IMR-90 (cell line): ENCODE results near the gene LTN1. TPM values are rescaled to one million over a fixed set of nuclear protein-coding genes. Genes with fewer than 3 reads are reported as not detected.

Source experiments
- ATAC-seq: fragments of 200-7000 bp; cut with Tn5 transposase; 2 replicates; pipeline ENCODE4 v1.9.1; 2020; ENCODE audit warnings: low read depth, mild to moderate bottlenecking, moderate library complexity
- BruUV-seq: library from RNA; stranded (reverse); fragments of 400-500 nt; replicated peaks from 2 replicates; lab custom pipeline; 2021; lab: Mats Ljungman, UMichigan
- CTCF ChIA-PET: fragments of 300-600 bp; formaldehyde crosslinking; extraction: SDS; loops from one replicate; lab custom pipeline; 2021; ENCODE audit warnings: antibody characterized with exemption; lab: Yijun Ruan, JAX
- POLR2A ChIA-PET: fragments of 300-600 bp; sonication (Branson Sonifier 250); formaldehyde crosslinking; loops from one replicate; lab custom pipeline; 2022; ENCODE audit warnings: antibody characterized with exemption; ENCODE audit not compliant: unreplicated experiment; lab: Charles Lee
- DNase-seq: peaks from one replicate; pipeline ENCODE4 v3.0.0; 2013
- H2AFZ ChIP-seq: replicated peaks from 2 replicates; pipeline ENCODE3; 2013; ENCODE audit warnings: low read length, mild to moderate bottlenecking; ENCODE audit not compliant: poor library complexity
- H2AK5ac ChIP-seq: 2 replicates; pipeline ENCODE4 v1.6.1; 2013; ENCODE audit warnings: low read depth, low read length, inconsistent platforms
- H2AK9ac ChIP-seq: replicated peaks from 2 replicates; pipeline ENCODE3; 2013; ENCODE audit warnings: mild to moderate bottlenecking, low read depth, low read length, moderate library complexity; ENCODE audit not compliant: poor library complexity
- H2BK120ac ChIP-seq: 2 replicates; pipeline ENCODE4 v1.6.1; 2013; ENCODE audit warnings: low read depth, low read length, inconsistent platforms
- H2BK15ac ChIP-seq: 3 replicates; pipeline ENCODE4 v1.6.1; 2013; ENCODE audit warnings: low read depth, low read length, inconsistent platforms
- H2BK20ac ChIP-seq: 2 replicates; pipeline ENCODE4 v1.6.1; 2013; ENCODE audit warnings: low read depth, mild to moderate bottlenecking, inconsistent platforms, low read length, moderate library complexity
- H2BK5ac ChIP-seq: 2 replicates; pipeline ENCODE4 v1.6.1; 2013; ENCODE audit warnings: mild to moderate bottlenecking, low read depth, low read length, inconsistent platforms; ENCODE audit not compliant: poor library complexity, severe bottlenecking
- H3K14ac ChIP-seq: replicated peaks from 2 replicates; pipeline ENCODE4 v1.6.1; 2013; ENCODE audit warnings: low read depth, low read length, inconsistent platforms
- H3K18ac ChIP-seq: 2 replicates; pipeline ENCODE4 v1.6.1; 2013; ENCODE audit warnings: low read depth, low read length, control low read depth
- H3K23ac ChIP-seq: 2 replicates; pipeline ENCODE4 v1.6.1; 2013; ENCODE audit warnings: low read depth, low read length, inconsistent platforms
- H3K27ac ChIP-seq: 2 replicates; pipeline ENCODE4 v1.5.1; 2013; ENCODE audit warnings: mild to moderate bottlenecking, control low read depth, low read length; ENCODE audit not compliant: insufficient read depth
- H3K27me3 ChIP-seq: 2 replicates; pipeline ENCODE4 v1.6.1; 2013; ENCODE audit warnings: low read length; ENCODE audit not compliant: control insufficient read depth, insufficient read depth
- H3K36me3 ChIP-seq: 2 replicates; pipeline ENCODE4 v1.6.1; 2013; ENCODE audit warnings: low read length, mixed read lengths; ENCODE audit not compliant: control insufficient read depth, insufficient read depth
- H3K4ac ChIP-seq: 2 replicates; pipeline ENCODE4 v1.6.1; 2013; ENCODE audit warnings: low read depth, low read length, inconsistent platforms
- H3K4me1 ChIP-seq: 2 replicates; pipeline ENCODE4 v1.6.1; 2013; ENCODE audit warnings: low read length, mixed read lengths; ENCODE audit not compliant: control insufficient read depth, insufficient read depth
- H3K4me2 ChIP-seq: 2 replicates; pipeline ENCODE4 v1.6.1; 2013; ENCODE audit warnings: low read depth, mild to moderate bottlenecking, control low read depth, low read length, moderate library complexity
- H3K4me3 ChIP-seq: 2 replicates; pipeline ENCODE4 v1.5.1; 2013; ENCODE audit warnings: low read depth, mild to moderate bottlenecking, control low read depth, low read length, moderate library complexity; ENCODE audit not compliant: insufficient read depth
- H3K56ac ChIP-seq: 2 replicates; pipeline ENCODE4 v1.6.1; 2013; ENCODE audit warnings: low read length, inconsistent platforms; ENCODE audit not compliant: insufficient read depth; ENCODE audit errors: extremely low read depth
- H3K79me1 ChIP-seq, 2 experiments: 2 replicates each; pipeline ENCODE4 v1.6.1; 2013; ENCODE audit warnings: low read length in 2 of 2, inconsistent platforms in 1 of 2, low read depth in 1 of 2
- H3K9ac ChIP-seq: 2 replicates; pipeline ENCODE4 v1.6.1; 2013; ENCODE audit warnings: low read depth, low read length, control low read depth
- H3K9me1 ChIP-seq: 2 replicates; pipeline ENCODE4 v1.6.1; 2013; ENCODE audit warnings: low read length, inconsistent platforms; ENCODE audit not compliant: insufficient read depth
- H3K9me3 ChIP-seq: 2 replicates; pipeline ENCODE4 v1.6.1; 2013; ENCODE audit warnings: low read length; ENCODE audit not compliant: control insufficient read depth, insufficient read depth
- H4K20me1 ChIP-seq: 2 replicates; pipeline ENCODE4 v1.6.1; 2013; ENCODE audit warnings: low read length, inconsistent platforms; ENCODE audit not compliant: insufficient read depth
- H4K5ac ChIP-seq: 2 replicates; pipeline ENCODE4 v1.6.1; 2013; ENCODE audit warnings: mild to moderate bottlenecking, low read depth, low read length, control low read depth
- H4K8ac ChIP-seq, 2 experiments: 2 replicates each; pipeline ENCODE4 v1.6.1; 2013; ENCODE audit warnings: low read depth in 2 of 2, low read length in 2 of 2, control low read depth in 1 of 2, inconsistent platforms in 1 of 2
- H4K91ac ChIP-seq: 2 replicates; pipeline ENCODE4 v1.6.1; 2013; ENCODE audit warnings: low read depth, low read length, inconsistent platforms; ENCODE audit not compliant: insufficient read depth
- NFE2L2 ChIP-seq: fragments of 150-350 bp; IDR thresholded peaks from 2 replicates; pipeline ENCODE4 v1.6.1; 2016; ENCODE audit warnings: low read depth, mild to moderate bottlenecking, low read length
- RFX5 ChIP-seq: IDR thresholded peaks from 2 replicates; pipeline ENCODE4 v1.8.0; 2012; ENCODE audit warnings: low read depth, mild to moderate bottlenecking, low read length, moderate library complexity
- SMC3 ChIP-seq: fragments of 150-350 bp; IDR thresholded peaks from 2 replicates; pipeline ENCODE4 v1.6.1; 2016; ENCODE audit warnings: low read depth, mild to moderate bottlenecking, antibody characterized with exemption, low read length, moderate library complexity
- WGBS, 2 experiments: methylation state at CpG; one replicate each; pipeline versions ENCODE4 v1.1.5 to v1.1.7; 2013; ENCODE audit warnings: missing lambda C conversion rate in 2 of 2; ENCODE audit not compliant: insufficient read length in 1 of 2; ENCODE audit errors: extremely low coverage in 2 of 2; 5-methylcytosine and 5-hydroxymethylcytosine counted together
- dilution Hi-C: fragments of 300-500 bp; cut with HindIII; formaldehyde crosslinking; loops from one replicate; pipeline ENCODE4 v1.14.3; 2018; ENCODE audit warnings: low sequenced_read_pairs; ENCODE audit not compliant: unreplicated experiment
- in situ Hi-C: fragments of 300-500 bp; cut with MboI; formaldehyde crosslinking; loops from 3 replicates; pipeline ENCODE4 v1.14.3; 2019; ENCODE audit warnings: low sequenced_read_pairs, inconsistent platforms, mixed read lengths
- intact Hi-C: fragments of 100-400 bp; cut with micrococcal nuclease; formaldehyde crosslinking; loops from 2 replicates; pipeline ENCODE4 v1.10.0; 2022
- polyA plus RNA-seq, 3 experiments: library from polyadenylated mRNA; depleted of rRNA; stranded (reverse); fragments of >200 nt; gene quantifications; 2 replicates each; pipeline ENCODE4 v1.2.3, GENCODE V29; 2012; ENCODE audit warnings: low replicate concordance in 1 of 3
- total RNA-seq: library from RNA; depleted of rRNA; stranded (reverse); fragments of >200 nt; gene quantifications from 2 replicates; pipeline ENCODE4 v1.2.3, GENCODE V29; 2012
- TF ChIP-seq, protein P1 (sequence below): conservative IDR thresholded peaks from 2 replicates; pipeline ENCODE4 v1.5.1; 2012; ENCODE audit warnings: mild to moderate bottlenecking, low read depth, low read length, improper control_type of control experiment
- TF ChIP-seq, protein P2 (sequence below): fragments of 150-350 bp; IDR thresholded peaks from 2 replicates; pipeline ENCODE4 v1.6.1; 2016; ENCODE audit warnings: low read depth, mild to moderate bottlenecking, low read length, moderate library complexity, borderline replicate concordance

LTN1 gene
- total and polyA plus RNA-seq, 2 of the 4 experiments (the other 2 are of a cell fraction), result 6.7 to 35.5 TPM

DNA sequence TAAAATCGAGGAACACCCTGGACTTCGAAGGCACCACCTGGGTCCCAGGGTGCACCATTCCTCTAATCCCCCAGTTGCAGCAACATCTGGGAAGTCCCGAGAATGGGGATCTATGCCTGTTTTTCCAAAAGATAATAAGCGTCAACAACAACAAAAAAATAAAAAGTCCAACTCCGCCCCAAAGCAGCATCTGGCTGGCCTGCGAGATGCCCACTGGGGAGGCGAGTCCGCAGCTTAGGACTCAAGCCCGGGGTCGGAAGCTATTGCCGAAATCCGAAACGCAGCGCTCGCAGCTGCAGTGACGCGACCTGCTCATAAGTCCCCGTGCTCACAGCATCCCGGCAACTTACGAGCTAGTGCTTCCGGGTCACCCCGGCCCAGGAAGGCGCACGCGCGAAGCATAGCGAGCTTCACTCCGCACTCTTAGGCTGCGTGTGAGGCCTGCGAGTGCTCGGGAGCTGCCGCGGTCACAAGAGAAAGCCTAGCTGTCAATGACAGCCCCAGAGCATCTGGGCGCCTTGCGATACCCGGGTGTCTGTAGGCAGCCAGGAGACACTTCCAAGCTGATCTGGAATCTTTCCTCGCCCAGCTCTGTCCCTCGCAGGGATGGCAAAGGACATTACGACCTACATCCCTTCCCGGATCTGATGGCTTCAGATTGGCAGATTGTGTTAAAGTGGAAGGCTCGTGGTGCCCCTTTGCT lies 9.9 kb upstream of the LTN1 start (continued):
- TF ChIP-seq NFE2L2, result no peak
- TF ChIP-seq RFX5, result no peak

DNA sequence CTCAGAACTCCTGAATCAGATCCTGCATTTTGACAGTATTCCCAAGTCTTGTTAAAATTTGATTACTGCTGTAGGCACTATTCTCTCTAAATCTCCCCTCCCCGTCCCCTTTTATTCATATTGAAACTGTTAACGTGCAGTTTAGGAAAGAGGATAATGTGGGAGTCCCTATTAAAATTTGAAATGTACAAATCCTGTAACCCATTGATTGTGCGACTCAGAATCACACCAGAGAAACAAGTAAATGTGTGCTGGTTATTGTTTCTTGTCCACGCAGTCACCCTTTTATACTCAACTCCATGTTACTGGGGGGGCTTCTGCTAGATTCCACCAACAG lies 584 bp upstream of the LTN1 start:
- dilution Hi-C loops, result no loop called here
- intact Hi-C loops, result no loop called here
- no TSS peak for BruUV-seq

More for the DNA sequence above, 584 bp upstream of the LTN1 start:
- ChIA-PET CTCF (no interaction called here), POLR2A (interaction anchor here (0.6 to 1.1 kb wide), 2 partner anchors 9 to 367 kb away, joined by 3 to 5 read pairs; no protein-coding TSS in a partner anchor)
- Histone ChIP-seq H4K5ac (peak overlapping the region; percentile 78; the same call in 1 of the 2 replicates), H4K91ac (peak overlapping the region; percentile 84), H3K4me2 (peak overlapping the region; percentile 84), H4K8ac (peak overlapping the region; percentile 21 to 94), H2AFZ (peak overlapping the region; percentile 98), H3K27me3 (no peaks in the 10 kb centered on the region), H2BK20ac (no peak overlapping the region), H2BK15ac (peak overlapping the region; percentile 80; the same call in 2 of the 3 replicates), H3K79me1 (peaks cover 9 to 29% of the 10 kb centered on the region in 2 experiments; a peak in 3 of 4 replicates), H3K23ac (no peak overlapping the region; the same call in 1 of the 2 replicates), H4K20me1 (peaks cover 2% of the 10 kb centered on the region; the same call in 1 of the 2 replicates), H3K18ac (no peak overlapping the region), H3K9me1 (peaks cover 5% of the 10 kb centered on the region), H3K9me3 (no peaks in the 10 kb centered on the region), H3K4me1 (0 out of 2 replicates have a peak, but pooled peaks cover 2% of the 10 kb centered on the region), H3K27ac (no peak overlapping the region; the same call in 1 of the 2 replicates), H3K14ac (peak overlapping the region; percentile 45), H3K9ac (peak overlapping the region; percentile 49; the same call in 1 of the 2 replicates), H2AK9ac (no peak overlapping the region), H3K4ac (peak overlapping the region; percentile 74), H2BK5ac (peak overlapping the region; percentile 41), H3K36me3 (no peaks in the 10 kb centered on the region), H2AK5ac (peak overlapping the region; percentile 46), H2BK120ac (no peak overlapping the region; the same call in 1 of the 2 replicates), H3K4me3 (peak overlapping the region; percentile 42; the same call in 1 of the 2 replicates), H3K56ac (peak overlapping the region; percentile 36; the same call in 1 of the 2 replicates)
- TF ChIP-seq, protein P1, sequence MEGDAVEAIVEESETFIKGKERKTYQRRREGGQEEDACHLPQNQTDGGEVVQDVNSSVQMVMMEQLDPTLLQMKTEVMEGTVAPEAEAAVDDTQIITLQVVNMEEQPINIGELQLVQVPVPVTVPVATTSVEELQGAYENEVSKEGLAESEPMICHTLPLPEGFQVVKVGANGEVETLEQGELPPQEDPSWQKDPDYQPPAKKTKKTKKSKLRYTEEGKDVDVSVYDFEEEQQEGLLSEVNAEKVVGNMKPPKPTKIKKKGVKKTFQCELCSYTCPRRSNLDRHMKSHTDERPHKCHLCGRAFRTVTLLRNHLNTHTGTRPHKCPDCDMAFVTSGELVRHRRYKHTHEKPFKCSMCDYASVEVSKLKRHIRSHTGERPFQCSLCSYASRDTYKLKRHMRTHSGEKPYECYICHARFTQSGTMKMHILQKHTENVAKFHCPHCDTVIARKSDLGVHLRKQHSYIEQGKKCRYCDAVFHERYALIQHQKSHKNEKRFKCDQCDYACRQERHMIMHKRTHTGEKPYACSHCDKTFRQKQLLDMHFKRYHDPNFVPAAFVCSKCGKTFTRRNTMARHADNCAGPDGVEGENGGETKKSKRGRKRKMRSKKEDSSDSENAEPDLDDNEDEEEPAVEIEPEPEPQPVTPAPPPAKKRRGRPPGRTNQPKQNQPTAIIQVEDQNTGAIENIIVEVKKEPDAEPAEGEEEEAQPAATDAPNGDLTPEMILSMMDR, result no peak
- TF ChIP-seq, protein P2, sequence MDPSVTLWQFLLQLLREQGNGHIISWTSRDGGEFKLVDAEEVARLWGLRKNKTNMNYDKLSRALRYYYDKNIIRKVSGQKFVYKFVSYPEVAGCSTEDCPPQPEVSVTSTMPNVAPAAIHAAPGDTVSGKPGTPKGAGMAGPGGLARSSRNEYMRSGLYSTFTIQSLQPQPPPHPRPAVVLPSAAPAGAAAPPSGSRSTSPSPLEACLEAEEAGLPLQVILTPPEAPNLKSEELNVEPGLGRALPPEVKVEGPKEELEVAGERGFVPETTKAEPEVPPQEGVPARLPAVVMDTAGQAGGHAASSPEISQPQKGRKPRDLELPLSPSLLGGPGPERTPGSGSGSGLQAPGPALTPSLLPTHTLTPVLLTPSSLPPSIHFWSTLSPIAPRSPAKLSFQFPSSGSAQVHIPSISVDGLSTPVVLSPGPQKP, result no peak
- no peak for TF ChIP-seq SMC3
- in situ Hi-C loops, result no loop called here
- WGBS, 2 experiments, result no CpG with 5 or more reads among the region's 4 CpGs
- no peak for ATAC-seq
- no peak for DNase-seq
